GM12878 (cell line): Measurements from ENCODE around the gene FOXO3. TPM values are rescaled to one million over a fixed set of nuclear protein-coding genes. Genes with fewer than 3 reads are reported as not detected.
"Not testable (repeated sequence)": the region's sequence is repeated elsewhere in the genome, so short reads cannot be mapped to it uniquely, and the experiment has no call there.

Experiments used
- ATAC-seq: fragments of 200-7000 bp; cut with Tn5 transposase; 3 replicates; pipeline ENCODE4 v1.9.1; 2020; ENCODE audit warnings: mild to moderate bottlenecking, moderate library complexity
- BruUV-seq: library from RNA; stranded (reverse); fragments of 400-500 nt; replicated peaks from 2 replicates; lab custom pipeline; 2021; lab: Mats Ljungman, UMichigan
- CTCF ChIA-PET: fragments of 300-600 bp; sonication (Branson Sonifier 250); formaldehyde crosslinking; extraction: SDS; loops from one replicate; lab custom pipeline; 2021; ENCODE audit warnings: inconsistent platforms; lab: Yijun Ruan, JAX
- POLR2A ChIA-PET: fragments of 350-600 bp; formaldehyde crosslinking; extraction: SDS; loops from one replicate; lab custom pipeline; 2021; ENCODE audit warnings: inconsistent platforms; lab: Charles Lee
- RAD21 ChIA-PET: fragments of 300-600 bp; sonication (Branson Sonifier 250); formaldehyde crosslinking; loops from one replicate; lab custom pipeline; 2023; ENCODE audit warnings: antibody characterized with exemption; ENCODE audit not compliant: unreplicated experiment; lab: Charles Lee
- SMC1A ChIA-PET: fragments of 300-600 bp; sonication (Branson Sonifier 250); formaldehyde crosslinking; loops from one replicate; lab custom pipeline; 2023; ENCODE audit not compliant: unreplicated experiment, uncharacterized antibody; lab: Charles Lee
- DNase-seq: peaks from one replicate; pipeline ENCODE4 v3.0.0-alpha.2; 2011; ENCODE audit warnings: low read depth, low spot score
- FAIRE-seq: peaks from 3 replicates; lab custom pipeline; 2011; peaks lifted over from hg19 to GRCh38; lab: Jason Lieb, UNC
- H2AFZ ChIP-seq: 2 replicates; pipeline ENCODE4 v1.6.0; 2011; ENCODE audit warnings: low read depth, low read length, control low read depth; ENCODE audit not compliant: control insufficient read depth
- H3K27ac ChIP-seq: 2 replicates; pipeline ENCODE4 v1.5.1; 2011; ENCODE audit warnings: control low read depth; ENCODE audit not compliant: control insufficient read depth, insufficient read depth
- H3K27me3 ChIP-seq, 2 experiments: replicated peaks in 1 of 2; 2 replicates each; pipeline versions ENCODE4 v1.6.0 to v1.6.1; 2011; ENCODE audit warnings: low read length in 1 of 2; ENCODE audit not compliant: control insufficient read depth in 2 of 2, insufficient read depth in 2 of 2
- H3K36me3 ChIP-seq, 2 experiments: 2 replicates each; pipeline ENCODE4 v1.5.1; 2011; ENCODE audit warnings: low read length in 1 of 2; ENCODE audit not compliant: control insufficient read depth in 2 of 2, insufficient read depth in 2 of 2
- H3K4me1 ChIP-seq: 2 replicates; pipeline ENCODE4 v1.6.1; 2011; ENCODE audit warnings: mild to moderate bottlenecking, low read length, moderate library complexity, mixed read lengths; ENCODE audit not compliant: control insufficient read depth, insufficient read depth
- H3K4me2 ChIP-seq: 2 replicates; pipeline ENCODE4 v1.6.0; 2011; ENCODE audit warnings: control low read depth; ENCODE audit not compliant: control insufficient read depth, insufficient read depth
- H3K4me3 ChIP-seq: fragments of 200-600 bp; sonication (generic); 2 replicates; pipeline ENCODE4 v1.5.1; 2016
- H3K79me2 ChIP-seq: 2 replicates; pipeline ENCODE4 v1.6.0; 2011; ENCODE audit warnings: low read length; ENCODE audit not compliant: control insufficient read depth, insufficient read depth
- H3K9ac ChIP-seq: 2 replicates; pipeline ENCODE4 v1.8.0; 2011; ENCODE audit warnings: low read length, control low read depth, mixed read lengths; ENCODE audit not compliant: control insufficient read depth, insufficient read depth
- H3K9me3 ChIP-seq: replicated peaks from 3 replicates; pipeline ENCODE4 v1.5.1; 2011; ENCODE audit warnings: mild to moderate bottlenecking, low read length; ENCODE audit not compliant: control insufficient read depth, insufficient read depth
- H4K20me1 ChIP-seq: 2 replicates; pipeline ENCODE4 v1.6.0; 2011; ENCODE audit not compliant: control insufficient read depth, insufficient read depth
- BCL11A ChIP-seq: IDR thresholded peaks from 2 replicates; pipeline ENCODE4 v1.6.1; 2011; ENCODE audit warnings: low read depth, low read length
- EP300 ChIP-seq, 2 experiments: fragments of 150-350 bp in 1 of 2; IDR thresholded peaks; 2 replicates each; pipeline ENCODE4 v1.6.1; 2011 to 2012; ENCODE audit warnings: low read depth in 2 of 2, low read length in 2 of 2, borderline replicate concordance in 1 of 2, improper control_type of control experiment in 1 of 2, inconsistent platforms in 1 of 2; ENCODE audit not compliant: control insufficient read depth in 1 of 2
- IKZF2 ChIP-seq, 2 experiments: fragments of 450-650 bp; IDR thresholded peaks; 2 replicates each; pipeline ENCODE4 v1.6.1; 2017; ENCODE audit warnings: mild to moderate bottlenecking in 2 of 2, moderate library complexity in 2 of 2
- PBX3 ChIP-seq: IDR thresholded peaks from 2 replicates; pipeline ENCODE4 v1.6.1; 2011; ENCODE audit warnings: mild to moderate bottlenecking, low read depth, low read length, moderate library complexity; ENCODE audit not compliant: insufficient replicate concordance
- RB1 ChIP-seq: fragments of 450-650 bp; formaldehyde crosslinking; IDR thresholded peaks from 2 replicates; pipeline ENCODE4 v1.6.1; 2017; ENCODE audit warnings: mild to moderate bottlenecking, borderline replicate concordance
- RELA ChIP-seq: fragments of 450-650 bp; IDR thresholded peaks from 2 replicates; pipeline ENCODE4 v1.8.0; 2014; ENCODE audit warnings: borderline replicate concordance; ENCODE audit not compliant: partially characterized antibody
- TCF7 ChIP-seq: IDR thresholded peaks from 2 replicates; pipeline ENCODE4 v1.6.1; 2014; ENCODE audit warnings: antibody characterized with exemption, borderline replicate concordance
- ZNF217 ChIP-seq: fragments of 450-650 bp; IDR thresholded peaks from 2 replicates; pipeline ENCODE4 v1.6.1; 2017; ENCODE audit warnings: antibody characterized with exemption, mild to moderate bottlenecking
- WGBS: methylation state at CpG from one replicate; pipeline ENCODE4 v1.1.6; 2016; ENCODE audit warnings: low lambda C conversion rate; ENCODE audit not compliant: insufficient replicate concordance, insufficient coverage; ENCODE audit errors: missing lambda C conversion rate; 5-methylcytosine and 5-hydroxymethylcytosine counted together
- in situ Hi-C: fragments of 300-500 bp; cut with MboI; formaldehyde crosslinking; loops from 9 replicates; pipeline ENCODE4 v1.14.3; 2018; ENCODE audit warnings: mixed read lengths
- intact Hi-C: fragments of 100-400 bp; cut with micrococcal nuclease; formaldehyde crosslinking; loops from one replicate; pipeline ENCODE4 v1.14.2; 2022; ENCODE audit not compliant: unreplicated experiment
- polyA plus RNA-seq, 11 experiments: library from polyadenylated mRNA; depleted of rRNA in 4 of 11; unstranded in 6 of 11; stranded (reverse) in 5 of 11; fragments of >200 nt; fragmentation: Nextera tagmentation in 4 of 11; fragmentation: Illumina TruSeq in 1 of 11; extraction: Ambion mirVana in 4 of 11; extraction: Trizol in 1 of 11; gene quantifications; 1 replicate in 1 of 11; 2 replicates in 10 of 11; pipeline versions ENCODE4 v1.2.1 to v1.2.3, GENCODE V29; 2011 to 2016; ENCODE audit warnings: inconsistent platforms in 2 of 11, missing spikeins in 2 of 11, low read depth in 1 of 11
- total RNA-seq, 4 experiments: library from RNA; depleted of rRNA in 3 of 4; stranded (reverse); fragments of >200 nt in 3 of 4; fragmentation: Illumina TruSeq in 1 of 4; extraction: Trizol in 1 of 4; gene quantifications; 2 replicates each; pipeline versions ENCODE4 v1.2.1 to v1.2.3, GENCODE V29; 2013 to 2021

Gene FOXO3
- total and polyA plus RNA-seq, 10 of the 15 experiments (the other 5 are each of a cell fraction or from before 2014, with no cell fraction given): 0.82 to 4.5 (median 1.7) TPM

DNA sequence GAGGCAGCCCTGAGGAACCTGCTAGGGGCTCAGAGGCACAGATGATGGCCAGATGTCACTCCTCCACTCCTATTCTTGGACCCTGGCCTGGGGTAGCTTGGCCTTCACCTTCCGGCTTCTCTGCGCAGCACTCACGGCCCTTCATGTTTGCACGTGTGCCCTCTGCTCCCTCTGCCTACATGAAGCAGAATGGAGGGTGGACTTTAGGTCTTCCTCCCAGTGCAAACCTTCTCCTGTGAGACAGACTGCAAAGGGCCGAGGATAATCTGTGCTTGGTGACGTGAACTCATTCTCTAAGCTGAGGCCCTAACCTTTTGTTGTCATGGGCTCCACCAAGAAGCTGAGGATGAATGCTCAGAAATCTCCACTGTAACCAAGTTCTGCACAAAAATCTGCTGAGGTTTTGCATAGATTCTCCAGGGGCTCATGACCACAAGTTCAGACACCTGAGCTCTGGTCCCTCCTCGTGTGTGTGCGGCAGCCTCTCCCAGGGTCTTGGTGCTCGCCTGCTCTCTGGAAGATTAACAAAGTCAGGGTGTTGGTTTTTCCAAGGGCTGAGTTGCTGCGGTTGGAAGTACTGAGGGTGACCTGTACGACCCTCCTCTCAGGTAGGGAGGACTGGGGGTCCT, 25.5 kb upstream of the FOXO3 start:
- TF ChIP-seq ZNF217 (no peak), IKZF2 (IDR thresholded peaks at IDR 0.05) (no peak), PBX3 (no peak), EP300 (IDR thresholded peaks at IDR 0.05; ENCODE audit: borderline replicate concordance in 1 of 2, control insufficient read depth in 1 of 2, low read depth in 2 of 2, low read length in 2 of 2) (no peak), BCL11A (no peak), RELA (no peak), RB1 (no peak), TCF7 (no peak)
- TF ChIP-seq, all 136 proteins: peak for 0
- ChIA-PET SMC1A (interaction anchor here (0.6 to 1.7 kb wide), 3 partner anchors 15 to 558 kb away, joined by 3 to 4 read pairs (median 4); no protein-coding TSS in a partner anchor), POLR2A (no interaction called here), RAD21 (no interaction called here), CTCF (interaction anchor here (0.6 to 1.8 kb wide), 3 partner anchors 8 to 1866 kb away, joined by 3 to 4 read pairs (median 3); no protein-coding TSS in a partner anchor)
- Histone ChIP-seq H3K4me3 (no peak overlapping the region), H3K4me2 (no peak overlapping the region), H3K9ac (no peak overlapping the region), H3K9me3 (no peaks in the 10 kb centered on the region), H2AFZ (no peak overlapping the region), H3K79me2 (no peaks in the 10 kb centered on the region), H3K4me1 (no peaks in the 10 kb centered on the region), H4K20me1 (no peaks in the 10 kb centered on the region), H3K36me3 (no peaks in the 10 kb centered on the region), H3K27me3 (no peaks in the 10 kb centered on the region; a peak in 1 of 4 replicates), H3K27ac (no peak overlapping the region)
- in situ Hi-C loops: no loop called here
- BruUV-seq: no TSS peak
- FAIRE-seq: no peak
- no peak for ATAC-seq
- intact Hi-C loops: no loop called here
- no peak for DNase-seq
- WGBS: 36% methylated on average over 11 of the region's 11 CpGs

DNA sequence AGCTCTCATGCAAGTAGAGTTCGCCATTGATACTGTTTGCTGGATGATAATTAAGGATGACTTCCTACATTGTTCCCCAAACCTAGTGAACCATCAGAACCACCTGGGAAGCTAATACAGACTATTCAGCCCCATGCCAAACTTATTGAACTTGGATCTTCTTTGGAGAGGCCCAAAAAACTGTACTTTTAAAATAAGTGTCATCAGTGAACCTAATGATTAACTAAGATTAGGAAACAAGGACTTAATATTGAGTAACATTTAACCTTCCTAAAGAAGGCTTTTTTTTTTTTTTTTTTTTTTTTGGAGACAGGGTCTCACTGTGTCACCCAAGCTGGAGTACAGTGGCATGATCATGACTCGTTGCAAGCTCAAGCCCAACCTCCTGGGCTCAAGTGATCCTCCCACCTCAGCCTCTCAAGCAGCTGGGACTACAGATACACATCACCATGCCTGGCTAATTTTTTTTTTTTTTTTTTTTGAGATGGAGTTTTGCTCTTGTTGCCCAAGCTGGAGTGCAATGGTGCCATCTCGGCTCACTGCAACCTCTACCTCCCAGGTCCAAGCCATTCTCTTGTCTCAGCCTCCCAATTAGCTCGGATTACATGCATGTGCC, 24.7 kb upstream of the FOXO3 start:
- DNase-seq, H3K27me3 ChIP-seq, H3K4me2 ChIP-seq, intact Hi-C loops, H3K79me2 ChIP-seq, POLR2A ChIA-PET, H3K4me1 ChIP-seq, H4K20me1 ChIP-seq, ATAC-seq, FAIRE-seq, in situ Hi-C loops, H3K36me3 ChIP-seq, RAD21 ChIA-PET, H3K9ac ChIP-seq, H3K4me3 ChIP-seq, H3K9me3 ChIP-seq, H2AFZ ChIP-seq, BruUV-seq, H3K27ac ChIP-seq: not testable (repeated sequence)
- ChIA-PET SMC1A (interaction anchor here (0.6 to 1.7 kb wide), 3 partner anchors 15 to 536 kb away, joined by 3 to 4 read pairs (median 3); no protein-coding TSS in a partner anchor), CTCF (interaction anchor here (1.0 to 1.8 kb wide), 2 partner anchors 9 to 16 kb away, joined by 3 to 4 read pairs; no protein-coding TSS in a partner anchor)
- 13% methylated on average over 4 of the region's 4 CpGs for WGBS
